CD4-positive, alpha-beta T cell treated with Interleukin-17A for 4 hours (primary cell): ENCODE measurements around the gene SENP8.
"Not testable (repeated sequence)": the region's sequence is repeated elsewhere in the genome, so short reads cannot be mapped to it uniquely, and the experiment has no call there.

Source experiments
- DNase-seq: peaks from one replicate; pipeline ENCODE4 v3.0.0-alpha.2; 2020; ENCODE audit warnings: mixed read lengths

The SENP8 gene

DNA sequence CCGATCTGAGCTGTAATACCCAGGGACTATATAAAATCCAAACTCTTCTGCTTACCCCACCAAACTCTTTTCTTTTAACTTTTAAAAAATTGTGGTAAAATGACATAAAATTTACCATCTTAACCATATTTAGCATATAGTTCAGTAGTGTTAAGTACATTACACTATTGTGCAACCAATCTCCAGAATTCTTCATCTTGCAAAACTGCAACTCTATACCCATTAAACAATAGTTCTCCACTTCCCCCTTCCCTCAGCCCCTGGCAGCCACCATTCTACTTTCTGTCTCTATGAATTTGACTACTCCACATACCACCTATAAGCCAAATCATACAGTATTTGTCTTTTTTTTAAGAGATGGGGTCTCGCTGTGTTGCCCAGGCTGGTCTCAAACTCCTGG, 38.7 kb downstream of the SENP8 start:
- DNase-seq, result no peak

DNA sequence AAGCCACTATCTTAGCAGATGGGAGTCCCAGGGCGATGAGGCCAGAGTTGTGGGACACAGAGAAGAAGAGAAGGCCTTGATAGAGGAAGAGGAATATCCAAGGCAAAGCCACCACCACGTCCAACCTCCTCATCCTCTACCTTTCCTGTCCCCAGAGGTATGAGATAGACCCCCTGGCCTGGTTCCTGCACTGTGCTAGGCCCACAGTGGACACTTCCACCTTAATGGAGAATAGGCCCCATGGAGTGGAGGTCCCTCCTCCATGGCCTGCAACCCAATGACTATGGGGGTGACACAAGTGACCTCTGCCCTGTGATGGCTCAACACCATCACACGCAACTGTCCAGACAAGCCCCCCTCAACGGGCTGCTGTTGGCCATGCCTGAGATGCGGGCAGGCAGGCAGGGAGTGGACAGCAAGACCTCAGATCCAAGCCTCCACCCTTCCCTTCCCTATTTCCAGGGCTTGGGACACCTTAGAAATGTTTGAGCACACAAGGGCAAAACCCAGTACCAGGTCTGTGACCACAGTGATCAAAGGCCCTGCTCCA, 42.6 kb downstream of the SENP8 start:
- DNase-seq, result no peak

DNA sequence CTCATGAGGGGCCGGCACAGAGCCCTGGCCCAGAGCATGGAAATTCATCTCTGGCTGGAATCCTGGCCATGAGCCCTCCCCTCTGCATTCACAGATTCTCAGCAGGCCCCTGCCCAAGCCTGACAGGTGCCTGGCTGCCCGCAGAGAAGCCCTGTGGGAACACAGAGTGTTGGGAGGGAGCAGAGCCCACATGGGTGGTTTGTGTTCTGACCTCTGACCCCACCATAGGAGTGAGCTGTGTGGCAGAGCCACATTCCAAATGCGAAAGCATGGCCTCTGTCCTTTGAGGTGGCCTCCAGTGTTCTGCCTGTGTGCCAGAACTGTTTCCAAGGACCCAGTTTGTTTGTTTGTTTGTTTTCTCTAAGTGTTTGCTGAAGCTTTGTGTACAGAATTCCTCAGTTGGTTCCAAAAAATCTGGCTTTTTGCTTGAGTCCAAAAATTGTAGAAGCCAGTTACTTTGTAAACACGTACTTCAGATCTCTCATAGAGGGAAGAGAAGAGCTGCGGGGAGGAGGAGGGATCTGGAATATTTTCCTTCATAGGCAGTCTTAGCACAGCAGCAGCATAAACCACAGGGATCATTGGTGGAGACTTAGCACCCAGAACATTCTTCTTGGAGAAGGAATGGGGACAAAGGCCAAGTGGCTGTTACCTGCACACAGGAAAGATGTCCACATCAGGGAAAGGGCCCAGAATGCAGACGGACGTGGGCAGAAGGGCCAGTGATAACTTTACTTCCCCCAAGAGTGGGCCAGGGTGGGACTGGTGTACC, 43.3 kb downstream of the SENP8 start:
- no peak for DNase-seq

DNA sequence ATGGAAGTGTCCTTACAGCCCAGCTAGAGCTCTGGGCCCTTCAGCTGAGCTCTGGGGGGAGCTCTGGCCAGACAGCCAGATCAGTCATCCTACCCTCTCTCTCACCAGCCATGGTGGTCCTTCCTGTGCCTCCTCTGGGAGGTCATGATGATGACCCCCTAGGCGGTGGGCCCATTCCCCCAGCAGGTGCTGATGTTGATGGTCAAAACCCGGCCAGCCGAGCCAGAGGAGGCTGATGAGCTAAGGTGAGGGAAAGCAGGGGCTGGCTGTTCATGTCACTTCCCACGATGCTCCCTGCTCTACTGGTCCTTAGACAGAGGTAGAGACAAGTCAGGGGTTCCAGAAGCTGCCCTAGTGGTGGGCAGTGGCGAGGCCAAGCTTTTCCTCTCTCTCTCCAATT, 44.4 kb downstream of the SENP8 start:
- no peak for DNase-seq

GRCh38 chr15:72163719-72164118, 45.5 kb downstream of the SENP8 start:
- DNase-seq, result no peak

DNA sequence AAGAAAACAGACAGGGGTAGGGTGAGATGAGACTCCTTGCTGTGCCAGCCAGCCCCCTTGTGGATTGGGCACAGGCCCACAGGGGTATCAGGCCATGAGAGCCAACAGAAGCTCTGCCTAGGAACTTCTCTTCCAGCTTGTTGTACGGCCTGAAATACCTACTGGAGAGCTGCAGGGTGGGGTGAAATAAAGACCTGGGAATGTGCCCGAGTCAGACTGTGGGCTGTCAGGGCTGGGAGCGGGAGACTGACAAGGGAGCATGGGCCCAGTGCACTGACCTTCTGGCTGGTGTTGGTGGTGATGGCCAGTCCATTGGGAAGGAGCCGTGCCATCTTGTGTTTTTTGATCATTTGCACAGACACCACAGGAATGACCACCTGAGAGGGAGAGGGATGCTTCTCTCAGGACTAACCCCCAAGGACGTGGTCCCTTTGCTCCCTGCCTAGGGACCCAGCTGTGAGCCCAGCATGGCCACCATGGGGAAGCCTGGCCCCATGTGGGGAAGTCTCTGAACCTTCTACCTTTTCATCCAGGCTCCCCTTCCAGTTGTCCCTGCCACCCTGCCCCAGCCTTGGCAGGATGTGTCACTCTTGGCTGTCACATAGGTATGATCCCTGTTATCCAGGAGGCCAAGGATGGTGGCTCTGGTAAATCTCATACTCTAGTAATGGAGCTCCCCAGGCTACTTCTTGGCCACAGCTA, 48.7 kb downstream of the SENP8 start:
- DNase-seq, result no peak

DNA sequence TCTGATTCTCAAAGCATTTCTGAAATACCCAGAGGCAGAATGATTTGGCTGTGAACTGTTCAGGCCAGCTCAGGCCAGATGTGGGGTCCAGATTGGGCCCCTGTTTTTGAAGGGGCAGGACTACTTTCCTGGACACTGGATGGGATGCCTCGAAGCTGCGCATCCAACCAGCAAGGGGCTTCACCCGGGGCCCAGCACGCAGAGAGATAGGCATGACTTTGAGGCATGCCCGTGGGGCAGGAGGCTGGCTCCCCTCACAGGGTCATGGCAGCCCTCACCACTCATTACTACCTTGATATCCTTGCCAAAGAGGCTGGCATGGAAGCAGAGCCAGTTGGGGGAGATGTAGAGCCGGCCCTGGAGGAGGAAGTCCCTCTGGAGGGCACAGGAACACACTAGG, 49.2 kb downstream of the SENP8 start:
- no peak for DNase-seq

DNA sequence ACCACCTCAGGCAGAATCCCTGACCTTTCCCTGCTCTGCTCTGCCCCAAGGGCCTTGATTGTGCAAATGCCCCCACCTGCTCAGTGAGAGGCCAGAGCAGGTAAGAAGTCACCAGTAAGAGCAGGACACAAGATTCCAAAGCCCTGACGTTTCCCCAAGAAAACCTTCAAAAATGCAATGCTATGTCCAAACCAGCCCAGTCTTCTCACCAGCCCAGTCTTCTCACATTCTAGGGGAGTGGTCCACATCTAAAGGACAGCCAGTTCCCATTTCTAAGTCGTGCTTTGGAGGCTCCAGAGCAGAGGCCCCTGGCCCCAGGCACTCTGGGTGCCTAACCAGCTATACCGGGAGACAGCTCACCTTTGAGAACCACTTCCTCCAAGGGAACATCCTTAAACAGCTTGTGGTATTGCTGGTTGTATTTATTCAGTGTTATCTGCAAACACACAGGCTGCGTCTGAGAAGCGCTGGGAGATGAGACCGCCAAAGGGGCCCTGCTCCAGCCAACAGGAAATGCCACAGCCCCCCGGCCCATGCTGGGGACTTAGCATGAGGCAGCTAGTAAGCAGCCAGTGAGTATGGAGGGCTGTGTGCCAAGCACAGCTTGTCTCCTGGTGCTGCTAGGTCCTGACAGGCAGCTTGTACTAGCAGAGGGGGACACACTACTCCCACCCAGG, 50.1 kb downstream of the SENP8 start:
- no peak for DNase-seq

- DNase-seq, result no peak
Observed at GRCh38 chr15:72168808-72169190, 50.6 kb downstream of the SENP8 start.

- DNase-seq, result no peak
Observed at GRCh38 chr15:72169236-72169920, 51.2 kb downstream of the SENP8 start.

DNA sequence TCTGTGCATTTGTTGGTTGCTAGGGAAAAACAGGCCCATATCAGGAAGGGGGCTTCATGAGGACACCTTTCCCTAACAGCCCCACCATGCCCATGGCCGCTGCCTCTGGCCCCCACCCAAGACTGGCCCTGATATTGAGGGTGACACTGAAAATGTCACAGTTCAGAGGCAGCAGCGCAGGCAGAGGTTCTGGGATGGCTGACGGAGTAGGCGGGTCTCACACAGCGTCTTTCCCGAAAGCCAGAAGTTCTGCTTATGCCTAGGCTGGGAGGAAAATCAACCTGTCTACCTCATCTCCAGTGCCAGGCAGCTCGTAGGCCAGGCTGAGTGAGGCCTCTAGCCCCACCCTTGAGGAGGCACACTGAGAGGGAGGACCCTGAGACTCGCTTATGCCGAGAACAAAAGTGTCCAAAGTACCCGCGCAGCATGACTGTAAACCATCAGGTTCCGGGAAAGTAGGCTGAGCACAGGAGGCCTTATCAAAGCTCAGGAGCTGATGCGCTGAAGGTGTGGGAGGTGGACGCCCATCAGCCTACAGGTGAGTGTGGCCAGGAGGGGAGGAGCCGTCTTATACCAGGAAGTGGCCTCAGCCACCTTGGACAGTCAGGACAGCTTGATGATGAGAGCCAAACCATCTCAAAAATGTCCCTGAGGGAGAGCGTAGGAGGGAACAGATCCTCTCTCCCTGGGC, 51.9 kb downstream of the SENP8 start:
- no peak for DNase-seq

DNA sequence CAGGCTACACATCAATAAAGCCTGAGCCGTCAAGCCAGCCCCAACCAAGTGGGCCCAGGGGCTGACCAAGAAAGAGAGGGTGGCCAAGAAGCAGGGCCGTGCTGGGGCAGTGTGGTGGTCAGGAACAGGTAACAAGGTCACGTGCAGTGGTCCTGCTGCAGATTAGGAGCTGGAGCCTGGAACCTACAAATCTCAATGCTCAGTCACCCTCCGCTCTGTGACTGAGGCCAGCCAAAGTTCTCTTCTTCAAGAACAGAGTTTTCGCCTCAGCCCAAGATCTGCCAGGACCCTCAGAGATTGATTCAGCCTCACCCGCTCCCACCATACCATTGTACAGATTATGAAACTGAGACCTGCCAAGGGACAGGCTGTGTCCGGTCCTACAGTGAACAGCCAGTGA, 52.5 kb downstream of the SENP8 start:
- DNase-seq, result no peak

- DNase-seq, result not testable (repeated sequence)
Observed at GRCh38 chr15:72171978-72172377, 53.8 kb downstream of the SENP8 start.

DNA sequence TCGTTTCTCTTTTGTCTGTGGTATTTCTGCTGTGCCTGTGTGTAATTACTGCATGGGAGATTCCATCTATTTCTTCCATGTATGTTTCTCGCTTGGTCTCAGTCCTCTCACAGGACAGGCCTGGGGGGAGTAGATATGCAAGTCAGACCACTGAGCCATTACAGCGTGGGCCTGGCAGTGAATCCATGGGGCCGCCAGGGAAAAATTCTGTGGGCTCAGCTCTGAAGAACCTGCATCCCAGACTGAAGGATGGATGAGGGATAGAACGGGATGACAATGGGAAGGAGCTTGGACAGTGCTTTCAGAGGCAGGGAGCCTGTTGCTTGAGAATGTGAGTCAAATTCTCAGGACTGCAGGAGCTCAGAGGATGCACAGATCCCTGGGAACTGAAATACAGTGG, 54.6 kb downstream of the SENP8 start:
- DNase-seq, result no peak

- DNase-seq, result no peak
Observed at GRCh38 chr15:72173401-72173800, 55.2 kb downstream of the SENP8 start.

- DNase-seq, result no peak
Observed at GRCh38 chr15:72173864-72174550, 55.8 kb downstream of the SENP8 start.

DNA sequence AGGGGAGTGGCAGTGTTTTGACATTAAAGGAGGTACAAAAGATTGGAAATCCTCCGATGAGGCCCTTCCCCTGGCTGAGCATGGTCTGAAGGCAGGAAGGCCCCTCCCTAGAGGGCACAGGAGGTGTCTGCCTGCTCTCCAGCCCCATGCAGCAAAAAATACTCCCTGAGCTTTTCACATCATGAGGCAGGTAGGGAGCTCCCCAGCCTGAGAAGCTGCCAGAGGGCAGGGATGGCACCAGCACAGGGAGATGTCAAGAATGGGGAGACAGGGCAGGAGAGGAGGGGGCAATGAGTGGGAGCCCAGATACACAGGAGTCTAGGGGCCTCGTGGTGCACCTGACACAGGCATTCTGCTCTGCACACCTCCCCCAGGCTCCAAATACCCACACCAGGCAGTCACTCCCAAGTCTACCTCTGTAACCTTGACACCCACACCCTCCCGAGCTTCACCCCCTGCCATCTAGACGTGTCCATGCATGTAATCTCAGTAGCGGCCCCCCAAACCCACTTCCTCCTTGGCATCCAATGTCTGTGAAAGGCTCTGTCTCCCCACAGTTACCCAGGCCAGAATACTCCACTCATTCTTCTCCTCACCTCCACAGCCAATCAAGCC, 56.5 kb downstream of the SENP8 start:
- no peak for DNase-seq

DNA sequence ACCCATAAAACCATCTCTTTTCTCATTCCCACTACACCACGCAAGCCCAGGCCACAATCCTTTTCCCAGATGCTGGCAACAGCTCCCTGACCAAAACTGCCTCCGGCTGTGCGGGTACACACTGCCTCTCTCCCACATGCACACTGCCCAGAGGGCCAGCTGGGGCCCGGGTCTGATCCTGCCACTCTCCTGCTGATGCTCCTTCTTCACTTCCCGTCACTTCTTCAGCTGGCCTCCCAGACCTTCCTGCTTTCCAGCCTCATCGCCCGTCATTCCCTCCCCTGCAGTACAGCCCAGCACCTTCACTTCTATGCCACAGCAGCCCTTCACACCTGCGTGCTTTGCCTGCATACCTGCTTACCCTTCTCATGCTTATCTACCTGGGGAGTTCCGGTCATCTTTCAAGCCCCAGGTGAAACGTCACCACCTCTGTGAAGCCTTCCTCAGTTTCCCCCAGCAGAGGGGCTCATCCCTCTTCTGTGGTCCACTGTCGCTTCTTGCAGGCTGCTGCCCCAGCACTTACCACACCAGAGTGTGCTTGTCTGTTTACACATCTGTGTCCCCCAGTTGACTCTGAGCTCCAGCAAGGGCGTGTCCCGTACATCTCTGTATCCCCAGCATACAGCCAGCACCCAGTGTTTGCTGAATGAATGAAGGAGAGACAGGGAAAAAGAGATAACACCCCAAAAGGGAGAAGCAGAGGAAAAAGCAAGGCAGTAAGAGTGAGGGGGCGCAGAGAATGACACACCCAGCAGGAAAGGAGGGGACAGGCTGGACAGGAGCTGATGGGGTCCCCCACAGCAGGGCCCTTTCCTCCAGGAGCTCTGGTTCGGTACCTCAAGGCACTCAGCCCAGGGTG, 57.2 kb downstream of the SENP8 start:
- no peak for DNase-seq

DNA sequence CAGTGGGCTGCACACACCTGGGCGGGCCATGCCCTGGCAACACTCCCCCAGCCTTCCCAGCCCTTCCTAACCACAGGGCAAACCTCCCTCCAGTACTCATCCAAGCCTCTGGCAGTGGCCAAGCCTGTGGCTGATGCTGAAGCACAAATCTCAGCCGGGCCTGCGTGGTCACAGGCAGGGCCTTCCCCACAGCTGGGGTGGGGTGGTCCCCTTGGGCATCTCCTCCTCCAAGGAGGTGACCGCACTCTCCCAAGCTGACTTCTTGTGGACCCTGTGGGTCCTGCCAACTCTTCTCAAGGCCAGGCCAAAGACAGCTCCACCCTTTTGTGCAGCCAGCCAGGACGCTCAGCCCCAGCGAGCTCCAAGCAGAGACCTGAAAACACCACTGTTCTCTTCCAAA, 58.0 kb downstream of the SENP8 start:
- no peak for DNase-seq

DNA sequence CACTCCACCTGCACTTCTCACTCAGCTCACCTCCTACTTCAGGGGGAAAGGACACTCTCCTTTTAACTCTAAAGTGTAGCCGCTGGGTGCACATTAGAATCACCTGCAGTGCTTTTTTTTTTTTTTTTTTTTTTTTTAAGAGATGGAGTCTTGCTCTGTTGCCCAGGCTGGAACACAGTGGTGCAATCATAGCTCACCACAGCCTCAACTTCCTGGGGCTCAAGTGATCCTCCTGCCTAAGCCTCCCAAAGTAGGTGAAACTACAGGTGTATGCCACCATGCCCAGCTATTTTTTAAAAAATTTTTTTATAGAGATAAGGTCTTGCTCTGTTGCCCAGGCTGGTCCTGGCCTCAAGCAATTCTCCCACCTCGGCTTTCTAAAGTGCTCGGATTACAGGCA, 58.5 kb downstream of the SENP8 start:
- DNase-seq, result no peak
